NCI-H524 (cell line): ENCODE data around the gene ST3GAL6.
A peak's percentile ranks its signal among the peaks of the same experiment; 100 is the strongest.

Experiments used
- DNase-seq, 2 experiments: peaks; one replicate each; lab custom pipeline; 2025; lab: John Stamatoyannopoulos, UW

The ST3GAL6 gene

DNA sequence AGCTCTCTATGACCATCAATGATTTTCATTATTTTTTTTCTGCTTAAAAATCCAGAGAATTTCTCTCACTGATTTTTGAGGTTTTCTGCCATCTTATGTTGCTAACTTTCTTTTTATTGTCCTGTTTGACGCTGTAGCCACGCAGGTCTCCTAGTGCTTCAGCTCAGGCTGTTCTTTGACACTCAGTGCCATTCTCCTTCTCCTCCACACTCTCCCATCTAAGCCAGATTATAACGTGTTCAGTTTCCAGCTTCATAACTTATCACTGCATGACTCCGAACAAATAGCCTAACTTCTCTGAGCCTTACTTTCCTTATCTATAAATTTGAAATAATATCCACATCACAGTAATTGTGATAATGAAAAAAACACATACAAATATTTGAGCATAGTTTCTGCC lies 22.8 kb upstream of the ST3GAL6 start:
- no peak for DNase-seq

DNA sequence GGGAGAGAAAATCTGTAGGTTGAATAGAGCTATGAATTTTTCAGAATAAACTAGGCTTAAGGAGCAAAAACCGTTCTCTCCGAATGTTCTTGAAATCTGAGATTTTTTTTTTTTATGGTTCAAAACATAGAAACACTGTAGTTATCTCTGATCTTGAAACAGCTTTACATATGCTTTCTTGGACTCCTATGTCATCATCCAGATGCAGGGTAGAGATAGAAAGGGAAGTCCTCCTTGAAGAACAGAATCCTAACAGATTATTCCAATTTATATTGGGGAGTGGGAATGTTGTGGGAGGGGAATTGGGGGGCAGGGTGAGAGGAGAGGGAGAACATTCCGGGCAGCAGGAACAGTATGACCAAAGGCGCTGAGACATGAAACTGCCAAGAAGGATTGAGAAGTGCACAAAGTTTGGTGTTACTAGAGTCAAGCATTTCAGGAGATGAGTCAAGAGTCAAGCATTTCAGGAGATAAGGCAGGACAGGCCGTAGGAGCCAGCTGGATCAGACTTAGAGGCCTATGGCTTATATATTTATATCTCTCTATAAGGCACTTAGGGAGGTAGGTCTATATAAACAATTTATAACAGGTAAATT lies 21.9 kb upstream of the ST3GAL6 start:
- no peak for DNase-seq

DNA sequence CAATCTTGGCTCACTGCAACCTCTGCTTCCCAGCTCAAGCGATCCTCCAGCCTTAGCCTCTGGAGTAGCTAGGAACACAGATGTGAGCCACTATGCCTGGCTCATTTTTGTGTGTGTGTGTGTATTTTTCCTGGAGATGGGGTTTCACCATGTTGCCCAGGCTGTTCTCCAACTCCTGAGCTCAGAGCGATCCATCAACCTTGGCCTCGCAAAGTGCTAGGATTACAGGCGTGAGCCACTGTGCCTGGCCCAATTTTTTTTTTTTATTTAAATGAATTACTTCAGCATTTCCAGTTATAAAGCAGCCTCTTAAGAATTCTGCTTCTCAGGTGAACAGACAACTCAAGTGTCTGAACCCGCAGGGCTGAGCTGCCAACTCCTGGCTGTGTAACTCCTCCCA lies 20.1 kb upstream of the ST3GAL6 start:
- DNase-seq = no peak

DNA sequence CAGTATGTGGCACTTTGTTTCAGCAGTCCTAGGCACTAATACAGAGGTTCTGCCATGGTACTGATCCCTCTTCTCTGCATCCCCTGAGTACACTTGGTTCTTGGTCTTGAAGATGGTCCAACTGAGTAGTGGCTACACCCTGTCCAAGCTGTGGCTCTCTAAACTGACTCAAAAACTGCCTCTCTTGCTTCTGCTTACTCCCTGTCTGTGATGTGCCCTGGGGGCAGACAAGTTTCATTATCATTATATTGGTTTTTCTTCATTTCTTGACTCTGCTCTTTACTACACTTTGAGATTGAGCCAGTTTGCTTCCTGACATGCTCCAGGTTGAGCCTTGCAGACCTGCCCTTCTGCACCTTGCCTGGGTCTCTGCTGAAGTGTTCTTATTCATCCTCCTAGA lies 18.9 kb upstream of the ST3GAL6 start:
- DNase-seq = no peak

DNA sequence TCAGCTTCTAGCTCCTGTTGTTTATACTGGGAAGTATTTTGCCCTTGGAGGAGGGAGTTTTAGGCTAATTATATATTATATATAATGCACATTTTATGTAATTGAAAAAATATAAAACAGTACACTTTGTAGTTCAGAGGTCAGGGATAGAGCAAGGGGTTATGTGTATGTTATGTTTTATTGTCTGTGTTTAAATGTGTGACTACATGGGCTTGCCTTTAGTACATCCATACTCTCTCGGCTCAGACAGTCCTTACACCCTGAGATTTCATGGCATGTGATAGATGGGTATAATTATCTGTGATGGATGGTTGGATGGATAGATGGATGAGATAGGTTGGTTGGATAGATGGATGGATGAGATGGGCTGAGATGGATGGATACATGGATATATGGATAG lies 17.4 kb upstream of the ST3GAL6 start:
- no peak for DNase-seq

DNA sequence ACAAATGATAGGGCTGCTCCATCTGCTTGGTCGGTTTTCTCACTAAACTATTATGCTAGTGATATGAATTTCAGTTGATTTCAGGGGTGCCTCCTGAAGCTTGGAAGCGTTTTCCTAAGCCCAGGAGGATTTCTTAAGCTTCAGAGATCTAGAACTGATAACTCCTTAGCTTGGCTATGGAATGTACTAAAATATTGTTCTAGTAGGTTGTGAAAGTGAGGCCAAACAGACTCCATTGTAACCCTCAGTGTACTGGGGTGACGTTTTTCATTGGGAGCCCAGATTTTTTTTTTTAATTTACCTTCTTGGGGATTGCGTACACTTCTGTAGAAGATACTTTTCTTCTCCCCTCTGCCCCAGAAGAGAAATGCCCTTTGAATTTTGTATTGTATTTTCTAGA lies 17.0 kb upstream of the ST3GAL6 start:
- DNase-seq = no peak

DNA sequence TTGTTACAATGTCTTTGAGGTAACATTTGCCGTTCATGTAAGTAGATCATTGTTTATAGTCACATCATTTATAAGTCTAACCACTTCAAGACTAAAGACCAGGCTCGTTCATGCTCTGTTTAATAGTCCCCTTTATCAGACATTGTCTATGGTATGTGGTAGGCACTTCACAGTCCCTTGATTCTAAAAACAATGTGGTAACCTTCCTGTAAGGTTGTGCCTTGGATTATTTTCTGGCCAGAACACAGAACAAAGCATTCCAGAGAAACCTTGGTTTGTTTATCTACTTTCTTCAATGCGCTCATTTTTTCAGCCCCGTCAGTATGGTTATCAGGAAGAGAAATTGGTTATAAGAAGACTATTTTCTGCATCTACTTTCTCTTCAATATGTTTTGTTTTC lies 16.3 kb upstream of the ST3GAL6 start:
- no peak for DNase-seq

DNA sequence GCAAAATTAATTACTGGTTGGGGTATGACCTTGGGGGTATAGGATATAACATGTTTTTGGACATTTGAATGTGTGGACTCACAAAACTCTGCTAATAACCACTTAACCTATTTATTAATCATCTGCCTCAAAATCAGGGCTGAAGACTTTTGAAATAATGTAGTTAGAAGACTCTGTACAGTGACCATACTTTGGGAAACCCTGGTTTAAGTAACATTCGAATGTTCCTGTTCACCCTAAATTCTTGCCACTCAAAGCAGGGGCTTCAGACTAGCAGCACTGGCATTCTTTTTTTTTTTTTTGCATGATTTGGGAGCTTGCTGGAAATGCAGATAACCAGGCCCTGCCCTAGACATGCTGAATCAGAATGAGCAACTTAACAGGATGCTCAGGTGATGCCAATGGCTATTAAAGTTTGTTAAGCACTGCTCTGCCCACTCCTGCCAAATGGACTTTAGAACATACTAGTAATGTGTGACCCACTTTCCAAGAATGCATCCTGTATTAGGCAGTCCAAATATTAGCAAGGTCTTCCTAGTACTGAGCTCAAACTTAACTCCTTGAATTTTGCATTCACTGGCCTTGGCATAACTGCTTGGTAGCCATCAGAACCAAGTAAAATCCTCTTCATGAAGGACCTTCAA lies 12.7 kb upstream of the ST3GAL6 start:
- DNase-seq = no peak

DNA sequence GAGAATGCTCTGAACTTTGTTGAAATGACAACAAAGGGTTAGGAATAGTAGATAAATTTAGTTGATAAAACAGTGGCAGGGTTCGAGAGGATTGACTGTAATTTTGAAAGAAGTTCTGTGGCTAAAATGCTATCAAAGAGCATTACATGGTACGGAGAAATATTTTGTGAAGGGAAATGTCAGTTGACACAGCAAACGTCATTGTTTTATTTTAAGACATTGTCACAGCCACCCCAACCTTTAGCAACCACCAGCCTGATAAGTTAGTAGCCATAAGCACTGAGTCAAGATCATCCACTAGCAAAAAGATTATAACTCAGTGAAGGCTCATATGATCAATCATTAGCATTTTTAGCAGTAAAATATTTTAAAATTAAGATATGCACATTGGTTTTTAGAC lies 8.7 kb upstream of the ST3GAL6 start:
- no peak for DNase-seq

DNA sequence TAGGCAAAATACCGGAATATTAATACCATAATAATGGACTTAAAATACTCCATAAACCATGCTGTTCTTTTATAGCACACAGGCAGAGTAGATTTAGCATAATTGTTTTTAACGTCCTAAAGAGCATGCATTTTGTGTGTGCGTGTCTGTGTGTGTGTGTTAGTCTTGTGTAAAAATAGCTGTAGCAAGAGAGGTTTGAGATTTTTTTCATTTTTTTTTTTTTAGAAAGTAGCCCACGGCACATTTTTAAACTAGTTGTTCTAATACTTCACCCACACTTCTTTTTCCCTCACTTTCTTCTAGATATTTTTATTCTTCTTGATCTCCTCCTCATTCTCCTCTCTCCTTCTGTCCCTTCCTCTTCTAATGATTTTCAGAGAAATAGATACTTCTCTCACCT lies 7.5 kb upstream of the ST3GAL6 start:
- DNase-seq = peak in 1 of 2 experiments; percentile 61

DNA sequence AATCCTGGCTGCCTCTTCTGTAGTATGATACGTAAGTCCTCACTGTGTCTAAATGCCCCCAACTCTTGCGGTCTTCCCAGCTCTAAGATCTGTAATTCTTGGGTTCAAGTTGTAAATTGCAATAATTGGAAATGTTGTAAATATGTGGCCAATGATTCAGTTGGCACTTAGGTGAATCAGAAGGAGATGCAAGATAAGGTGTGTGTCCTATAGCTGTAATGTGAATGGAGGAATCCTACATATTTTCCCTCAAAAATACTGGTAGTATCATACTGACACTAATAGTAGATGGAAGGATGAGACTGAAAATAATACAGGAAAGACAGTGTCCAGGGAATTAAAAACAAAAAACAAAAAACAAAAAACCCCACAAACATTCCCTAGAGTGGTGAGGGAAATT lies 3.5 kb upstream of the ST3GAL6 start:
- no peak for DNase-seq

DNA sequence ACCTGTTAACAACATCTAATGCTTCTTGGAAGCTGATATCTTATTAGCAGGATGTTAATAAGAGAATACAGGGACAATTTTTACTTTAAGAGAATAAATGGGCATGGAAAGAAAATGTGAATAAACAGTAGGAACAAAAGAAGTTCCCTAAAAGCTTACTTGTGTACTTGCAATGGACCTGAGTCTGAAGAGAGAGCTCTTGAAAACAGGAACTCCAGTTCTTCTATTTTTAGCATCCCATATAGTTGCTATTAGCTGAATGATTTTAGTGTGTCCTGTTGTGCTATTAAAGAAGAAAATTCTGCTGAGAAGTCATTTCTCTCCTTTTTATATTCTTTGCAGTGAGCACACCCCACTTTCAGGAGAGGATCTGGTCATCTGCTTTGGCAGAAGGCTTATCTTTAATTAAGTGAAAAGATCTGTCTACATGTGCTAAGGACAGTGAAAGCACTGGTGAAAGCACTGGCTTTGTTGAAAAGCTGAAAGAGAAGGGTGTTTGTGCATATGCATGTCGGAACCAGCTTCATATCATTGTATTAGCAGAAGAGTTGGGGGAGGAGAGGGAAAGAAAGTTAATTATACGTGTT lies 1.4 kb upstream of the ST3GAL6 start:
- DNase-seq = peak in 1 of 2 experiments; percentile 18

DNA sequence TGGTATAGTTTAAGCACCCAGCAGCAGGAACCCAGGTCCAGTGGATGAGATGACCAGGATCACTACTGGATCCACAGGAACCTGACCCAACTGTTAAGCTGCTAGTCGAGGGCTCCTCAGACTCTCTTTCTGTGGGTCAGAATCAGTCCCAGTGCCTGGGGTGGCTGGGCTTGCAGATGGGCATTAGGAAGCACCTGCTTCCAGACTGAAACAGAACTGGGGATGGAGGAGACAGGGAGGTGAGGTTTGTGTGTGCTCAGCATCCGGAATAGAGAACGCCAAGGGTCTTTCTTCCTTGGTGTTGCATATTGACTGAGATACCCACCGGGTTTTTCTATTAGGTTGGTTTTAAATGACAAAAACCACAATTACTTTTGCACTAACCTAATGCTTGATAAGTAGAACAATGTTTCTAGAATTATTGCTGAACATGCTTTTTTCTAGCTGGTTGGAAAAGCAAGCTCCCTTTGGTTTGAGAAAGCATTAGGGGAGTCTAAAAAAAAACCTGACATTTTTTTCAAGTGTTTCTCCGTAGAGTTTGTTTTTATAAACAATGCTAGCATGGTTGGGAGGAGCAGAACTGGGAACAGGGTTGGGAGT lies 779 bp downstream of the ST3GAL6 start:
- no peak for DNase-seq

DNA sequence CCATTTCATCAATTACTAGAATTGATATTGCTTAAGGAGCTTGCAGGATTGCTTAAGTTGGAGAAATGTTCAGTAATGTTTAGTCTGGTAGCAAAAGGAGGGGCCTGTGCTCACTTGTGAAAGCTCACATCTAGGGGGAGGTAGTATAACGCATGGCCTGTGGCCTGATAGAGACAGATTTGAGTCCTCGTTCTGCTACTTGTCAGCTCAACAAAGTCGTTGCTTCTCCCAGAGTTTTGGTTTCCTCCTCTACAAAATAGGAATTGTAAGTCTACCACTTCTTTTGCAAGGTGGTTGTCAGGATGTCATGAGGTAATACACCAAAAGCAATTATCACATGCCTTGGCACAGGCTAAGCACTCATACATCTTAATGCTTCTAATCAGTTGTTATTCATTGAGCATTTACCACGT lies 1.3 kb downstream of the ST3GAL6 start:
- DNase-seq = no peak

DNA sequence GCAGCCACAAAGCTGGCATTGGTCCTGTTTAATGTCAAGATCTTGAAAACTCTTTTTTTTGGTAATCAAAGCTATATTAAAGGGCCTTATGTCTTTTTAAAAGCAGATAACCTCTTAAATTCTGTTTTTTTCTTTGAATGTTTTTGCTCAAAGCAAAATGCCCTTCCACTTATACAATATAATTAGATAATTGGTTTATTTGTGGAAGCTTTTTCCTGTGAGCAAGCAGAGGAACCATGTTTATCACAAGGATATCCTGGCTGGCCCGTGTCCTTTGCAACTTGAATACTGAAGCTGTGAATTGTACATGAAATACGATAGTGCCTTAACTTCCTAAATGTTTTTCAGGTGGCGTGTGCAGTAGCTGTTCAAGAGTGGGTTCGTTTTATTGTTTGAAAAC lies 2.6 kb downstream of the ST3GAL6 start:
- DNase-seq = no peak

DNA sequence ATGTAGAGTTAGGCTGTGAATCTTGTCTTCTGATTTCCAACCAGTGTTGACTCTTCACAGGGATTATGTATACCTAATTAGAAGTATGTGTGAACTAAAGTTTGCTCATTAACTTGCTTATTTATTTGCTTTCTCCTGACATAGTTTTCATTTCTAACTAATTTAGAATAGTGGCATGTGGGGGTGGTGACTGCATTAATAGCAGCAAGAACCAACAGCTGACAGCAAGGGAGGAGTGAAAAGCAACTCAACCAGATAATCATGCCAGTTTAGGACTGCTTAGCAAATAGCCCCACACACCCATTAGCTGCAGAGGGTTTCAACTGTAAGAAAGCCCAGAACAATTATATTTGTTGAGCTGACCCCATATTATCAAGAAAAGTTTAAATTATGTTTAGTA lies 3.8 kb downstream of the ST3GAL6 start:
- no peak for DNase-seq

DNA sequence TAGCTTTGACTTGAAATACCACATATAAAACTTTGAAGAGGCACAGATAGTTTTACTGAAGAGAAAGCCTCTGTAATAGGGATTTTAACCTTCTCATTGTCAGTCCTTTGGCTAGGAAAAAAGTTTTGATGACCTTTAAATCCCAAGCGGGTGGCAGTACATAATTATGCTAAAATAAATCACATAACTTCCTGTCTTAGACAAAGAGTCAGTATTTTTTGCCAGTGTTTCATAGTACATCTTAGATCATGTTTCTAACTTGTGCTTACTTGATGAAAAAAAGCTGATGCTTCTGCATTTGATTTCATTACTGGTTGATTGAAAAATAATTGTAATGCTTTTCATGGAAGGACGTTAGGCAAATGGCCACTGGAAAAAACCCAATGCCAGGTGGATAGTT lies 5.8 kb downstream of the ST3GAL6 start:
- DNase-seq = no peak

DNA sequence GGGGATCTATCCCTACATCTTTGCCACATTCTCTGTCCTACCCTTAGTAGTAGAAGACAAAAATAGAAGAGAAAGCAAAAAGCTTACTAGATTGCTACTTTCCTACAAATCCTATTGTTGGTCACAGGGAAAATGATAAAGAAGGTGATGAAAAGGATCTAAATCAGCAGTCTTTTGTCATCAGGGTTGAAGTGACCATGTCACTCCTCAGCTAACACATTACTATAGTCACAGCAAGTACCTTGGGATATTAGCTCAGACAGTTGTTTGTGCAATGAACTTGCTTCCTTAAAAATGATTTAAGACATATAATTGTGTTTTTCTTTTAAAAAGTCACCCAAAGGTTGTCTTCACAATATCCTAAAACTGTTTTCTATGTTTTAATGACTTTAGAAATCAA lies 6.3 kb downstream of the ST3GAL6 start:
- DNase-seq = no peak

DNA sequence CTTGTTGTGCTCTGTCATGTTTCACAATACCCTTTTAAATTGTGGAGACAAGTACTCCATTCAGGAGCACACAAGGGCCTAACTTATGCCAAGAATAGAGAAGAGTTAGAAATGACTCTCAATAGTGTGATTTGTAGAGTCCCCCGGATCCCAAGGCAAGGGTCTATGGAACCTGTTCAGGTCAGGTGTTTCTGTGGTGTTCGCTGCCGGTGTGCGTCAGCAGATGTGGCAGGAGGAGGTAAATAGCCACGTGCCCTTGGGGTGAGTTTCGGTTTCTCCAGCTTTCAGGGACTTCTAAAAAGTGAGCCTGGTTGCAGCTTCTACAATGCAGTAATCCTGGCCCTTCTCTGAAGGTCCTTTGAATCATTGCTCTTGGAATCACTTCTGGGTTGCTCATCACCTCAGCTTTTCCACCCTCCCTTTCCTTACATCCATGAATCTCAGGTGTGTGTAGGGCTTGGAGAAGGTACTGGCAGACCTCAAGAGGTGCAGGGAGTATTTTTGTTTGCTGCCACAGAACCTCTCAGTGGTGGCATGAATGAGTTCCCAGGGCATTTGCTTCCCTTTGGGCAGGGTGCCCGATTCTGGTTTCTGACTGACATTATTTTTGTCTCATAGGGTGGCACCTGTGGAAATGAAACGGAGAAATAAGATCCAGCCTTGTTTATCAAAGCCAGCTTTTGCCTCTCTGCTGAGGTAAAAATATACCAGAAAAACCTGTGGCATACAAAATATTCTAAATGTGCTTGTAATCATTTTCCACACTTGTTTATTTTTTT lies 7.3 kb downstream of the ST3GAL6 start:
- DNase-seq = no peak

DNA sequence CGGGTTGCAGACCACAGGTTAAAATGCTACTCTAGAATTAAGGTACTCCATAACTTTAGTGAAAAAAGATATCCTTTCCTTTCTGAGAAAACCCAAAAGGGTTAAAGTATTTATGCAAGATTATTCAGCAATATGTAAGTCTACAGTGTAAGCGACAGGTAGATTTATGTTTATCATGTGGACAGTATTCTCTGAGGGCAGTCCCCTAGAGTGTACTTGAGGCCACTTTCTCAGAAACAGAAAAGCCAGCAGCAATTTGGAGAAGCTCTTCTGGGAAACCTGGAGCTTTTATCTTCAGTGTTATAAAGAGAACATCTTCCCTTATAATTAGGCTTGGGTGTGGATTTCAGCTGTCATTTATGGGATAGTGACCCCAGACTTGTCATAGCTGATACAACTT lies 8.9 kb downstream of the ST3GAL6 start:
- DNase-seq = no peak

DNA sequence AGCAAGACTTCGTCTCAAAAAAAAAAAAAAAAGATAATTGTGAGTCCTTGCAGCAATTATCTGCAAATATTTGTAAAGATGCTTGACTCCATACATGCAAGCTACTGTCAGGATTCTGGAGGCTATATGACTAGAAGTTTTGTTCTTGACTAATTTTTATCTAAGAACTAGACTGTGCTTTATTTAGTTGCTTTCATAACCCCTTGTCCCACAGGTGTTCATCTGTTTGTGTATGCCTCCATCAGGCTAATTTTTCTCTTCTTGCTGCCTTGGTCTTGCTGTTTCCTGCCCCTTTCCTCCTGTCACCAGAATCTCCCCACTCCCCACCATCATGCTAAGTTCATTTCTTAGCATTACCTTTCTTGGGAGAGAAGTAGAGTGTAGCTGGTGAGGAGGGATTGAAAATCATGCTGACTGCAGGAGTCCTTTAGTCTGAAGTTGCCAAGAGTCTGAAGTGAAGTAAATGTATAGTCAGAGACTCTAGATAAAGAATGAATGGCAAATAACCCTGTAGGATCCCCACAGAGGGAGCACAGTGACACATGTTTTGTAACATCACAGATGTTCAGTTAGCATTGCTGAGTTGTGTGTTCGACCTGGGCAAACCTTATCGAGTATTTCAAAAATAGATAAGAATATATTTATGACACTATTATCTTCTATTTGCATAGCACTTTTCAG lies 12.5 kb downstream of the ST3GAL6 start:
- no peak for DNase-seq

DNA sequence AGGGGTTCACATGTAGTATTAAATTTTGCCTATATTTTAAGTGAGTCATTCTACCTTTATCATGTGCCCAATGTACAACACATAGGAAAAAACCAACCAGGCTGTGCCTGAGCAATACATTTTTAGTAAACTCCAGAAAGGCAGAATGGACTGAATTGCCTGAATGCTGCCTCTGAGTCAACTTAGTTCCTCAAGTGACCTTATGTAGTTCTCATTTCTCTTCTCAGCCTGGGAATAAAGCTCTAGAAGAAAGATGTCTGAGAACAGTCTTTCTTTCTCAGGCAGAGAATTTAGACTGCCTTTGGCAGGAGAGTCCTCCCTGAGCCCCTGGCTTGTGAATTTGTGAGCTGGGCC lies 13.0 kb downstream of the ST3GAL6 start:
- no peak for DNase-seq
